WTC11 (cell line): Measurements from ENCODE around the gene TTLL3. TPM values are rescaled to one million over a fixed set of nuclear protein-coding genes. Genes with fewer than 3 reads are reported as not detected.

Experiments used
- ATAC-seq: fragments of 200-7000 bp; cut with Tn5 transposase; 2 replicates; pipeline ENCODE4 v1.10.0; 2021; ENCODE audit warnings: mild to moderate bottlenecking, moderate library complexity
- CTCF ChIA-PET: fragments of 300-600 bp; sonication (Branson Sonifier 250); formaldehyde crosslinking; loops from one replicate; lab custom pipeline; 2021; ENCODE audit warnings: antibody characterized with exemption; lab: Charles Lee
- POLR2A ChIA-PET: fragments of 350-600 bp; sonication (Branson Sonifier 250); formaldehyde crosslinking; loops from one replicate; lab custom pipeline; 2021; ENCODE audit warnings: antibody characterized with exemption; lab: Charles Lee
- DNase-seq: peaks from one replicate; pipeline ENCODE4 v3.0.0; 2021; ENCODE audit warnings: low spot score
- H3K27ac Mint-ChIP-seq: 2 replicates; pipeline ENCODE4 v1.8.0; 2021; ENCODE audit warnings: mixed read lengths
- H3K27me3 Mint-ChIP-seq: 2 replicates; pipeline ENCODE4 v1.8.0; 2021; ENCODE audit warnings: low read depth, mild to moderate bottlenecking, moderate library complexity, mixed read lengths
- H3K36me3 Mint-ChIP-seq: 2 replicates; pipeline ENCODE4 v1.8.0; 2021; ENCODE audit warnings: mixed read lengths
- H3K4me1 Mint-ChIP-seq: 2 replicates; pipeline ENCODE4 v1.8.0; 2022; ENCODE audit warnings: mixed read lengths
- H3K4me3 Mint-ChIP-seq: 2 replicates; pipeline ENCODE4 v1.8.0; 2021; ENCODE audit warnings: mild to moderate bottlenecking, moderate library complexity, mixed read lengths
- H3K9me3 Mint-ChIP-seq: 2 replicates; pipeline ENCODE4 v1.8.0; 2021; ENCODE audit warnings: mixed read lengths
- AR ChIP-seq: fragments of 250-450 bp; sonication (Bioruptor Pico); IDR thresholded peaks from 2 replicates; pipeline ENCODE4 v1.9.0; 2021; ENCODE audit warnings: mild to moderate bottlenecking
- ATF2 ChIP-seq: sonication (generic); formaldehyde crosslinking; IDR thresholded peaks from 2 replicates; pipeline ENCODE4 v1.8.1; 2022; ENCODE audit warnings: low read depth, missing genetic modification reagents, borderline replicate concordance
- CDX4 ChIP-seq: fragments of 250-450 bp; sonication (Bioruptor Pico); IDR thresholded peaks from 2 replicates; pipeline ENCODE4 v1.9.0; 2021; ENCODE audit warnings: moderate library complexity, mild to moderate bottlenecking, inconsistent platforms, borderline replicate concordance
- CREM ChIP-seq: sonication (generic); formaldehyde crosslinking; IDR thresholded peaks from 2 replicates; pipeline ENCODE4 v1.8.1; 2022; ENCODE audit warnings: mild to moderate bottlenecking, missing genetic modification reagents, moderate library complexity
- JUN ChIP-seq: sonication (generic); formaldehyde crosslinking; IDR thresholded peaks from 2 replicates; pipeline ENCODE4 v1.8.0; 2023; ENCODE audit warnings: mild to moderate bottlenecking, missing genetic modification reagents
- NR3C1 ChIP-seq: sonication (generic); formaldehyde crosslinking; conservative IDR thresholded peaks from 2 replicates; pipeline ENCODE4 v1.8.1; 2023; ENCODE audit warnings: low read depth, mild to moderate bottlenecking, missing genetic modification reagents
- PREB ChIP-seq: sonication (generic); formaldehyde crosslinking; IDR thresholded peaks from 2 replicates; pipeline ENCODE4 v1.8.1; 2022; ENCODE audit warnings: mild to moderate bottlenecking, missing genetic modification reagents, moderate library complexity, borderline replicate concordance
- USF1 ChIP-seq: sonication (generic); formaldehyde crosslinking; IDR thresholded peaks from 2 replicates; pipeline ENCODE4 v1.8.0; 2022; ENCODE audit warnings: mild to moderate bottlenecking, missing genetic modification reagents
- ZBTB43 ChIP-seq: sonication (generic); formaldehyde crosslinking; IDR thresholded peaks from 2 replicates; pipeline ENCODE4 v1.8.1; 2023; ENCODE audit warnings: mild to moderate bottlenecking, missing genetic modification reagents
- ZNF232 ChIP-seq: sonication (generic); formaldehyde crosslinking; IDR thresholded peaks from 2 replicates; pipeline ENCODE4 v1.8.0; 2022; ENCODE audit warnings: mild to moderate bottlenecking, missing genetic modification reagents
- ZNF263 ChIP-seq: sonication (generic); formaldehyde crosslinking; IDR thresholded peaks from 2 replicates; pipeline ENCODE4 v1.8.1; 2022; ENCODE audit warnings: low read depth, mild to moderate bottlenecking, moderate library complexity, missing genetic modification reagents
- ZNF425 ChIP-seq: fragments of 250-450 bp; sonication (Bioruptor Pico); conservative IDR thresholded peaks from 2 replicates; pipeline ENCODE4 v1.9.0; 2021; ENCODE audit warnings: mild to moderate bottlenecking
- ZNF532 ChIP-seq: fragments of 250-450 bp; sonication (Bioruptor Pico); IDR thresholded peaks from 2 replicates; pipeline ENCODE4 v1.9.0; 2021; ENCODE audit warnings: mild to moderate bottlenecking, borderline replicate concordance
- total RNA-seq: library from RNA; stranded (reverse); gene quantifications from 3 replicates; pipeline ENCODE4 v1.2.3, GENCODE V29; 2021

The TTLL3 gene
- total RNA-seq, 1 experiment from 2014 or later = 14.7 TPM

DNA sequence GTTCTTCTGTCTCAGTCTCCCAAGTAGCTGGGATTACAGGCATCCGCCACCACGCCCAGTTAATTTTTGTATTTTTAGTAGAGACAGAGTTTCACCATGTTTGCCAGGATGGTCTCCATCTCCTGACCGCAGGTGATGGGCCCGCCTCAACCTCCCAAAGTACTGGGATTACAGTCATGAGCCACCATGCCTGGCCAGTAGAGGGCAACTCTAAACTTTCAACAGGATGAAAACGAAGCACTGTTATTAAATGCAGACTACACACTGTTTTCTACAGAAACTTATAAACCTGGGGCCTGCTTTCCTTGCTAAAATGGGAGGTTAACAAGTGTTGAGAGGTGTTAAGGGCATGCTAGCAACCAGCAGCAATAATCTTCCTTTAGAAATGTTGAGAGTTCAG lies 9.5 kb upstream of the TTLL3 start (continued):
- TF ChIP-seq ZNF532 = no peak
- no peak for TF ChIP-seq ZNF263 (CRISPR knock-in tag)
- no peak for TF ChIP-seq ZNF425 (CRISPR knock-in tag)
- TF ChIP-seq PREB = no peak
- no peak for TF ChIP-seq ZNF232 (CRISPR knock-in tag)
- no peak for TF ChIP-seq ZBTB43 (CRISPR knock-in tag)
- TF ChIP-seq CREM (CRISPR knock-in tag) = no peak

- TF ChIP-seq USF1 (CRISPR knock-in tag) = no peak
- ChIA-PET CTCF (no interaction called here), POLR2A (interaction anchor here (0.5 to 1.3 kb wide), 2 partner anchors 11 to 444 kb away, joined by 4 to 6 read pairs; partner anchors contain the start of genes ARPC4 and TADA3)
- DNase-seq = no peak
- Mint-ChIP-seq H3K27ac (no peak overlapping the region), H3K36me3 (peaks cover 56% of the 10 kb centered on the region), H3K27me3 (no peaks in the 10 kb centered on the region), H3K9me3 (no peaks in the 10 kb centered on the region), H3K4me3 (no peak overlapping the region), H3K4me1 (0 out of 2 replicates have a peak, but pooled peaks cover 2% of the 10 kb centered on the region)
- ATAC-seq = no peak
Observed at GRCh38 chr3:9803494-9803893, 6.6 kb upstream of the TTLL3 start.

- H3K36me3 Mint-ChIP-seq = peaks cover 46% of the 10 kb centered on the region
- no peaks in the 10 kb centered on the region for H3K27me3 Mint-ChIP-seq
- H3K27ac Mint-ChIP-seq = no peak overlapping the region
- no peak overlapping the region for H3K4me3 Mint-ChIP-seq
- ATAC-seq (no peak), DNase-seq (no peak)
- POLR2A ChIA-PET = interaction anchor here (0.6 to 0.9 kb wide), 2 partner anchors 12 to 27 kb away, joined by 3 to 4 read pairs; partner anchors contain the start of genes ARPC4 and TADA3
- H3K9me3 Mint-ChIP-seq = no peaks in the 10 kb centered on the region
- CTCF ChIA-PET = interaction anchor here (1.1 kb wide), 1 partner anchor 12 kb away, joined by 3 read pairs; the partner anchor contains the start of genes ARPC4 and TADA3
- H3K4me1 Mint-ChIP-seq = peaks cover 13% of the 10 kb centered on the region
- TF ChIP-seq ATF2 = no peak
- no peak for TF ChIP-seq NR3C1 (CRISPR knock-in tag)
- no peak for TF ChIP-seq JUN (CRISPR knock-in tag)
- TF ChIP-seq AR (CRISPR knock-in tag) = no peak
- no peak for TF ChIP-seq CDX4 (CRISPR knock-in tag)
Observed at GRCh38 chr3:9804996-9805395, 5.1 kb upstream of the TTLL3 start.
